ENCODE data around the gene BTBD6.

- TF ChIP-seq EZH2phosphoT487 (IDR thresholded peaks at IDR 0.05; ENCODE audit: unreplicated experiment) (no peak), POLR2AphosphoS5 (IDR thresholded peaks at IDR 0.05; ENCODE audit: low read depth) (no peak), CTCF (conservative IDR thresholded peaks at IDR 0.05; ENCODE audit: low read depth in 2 of 2) (no peak), CREB1 (CRISPR knock-in tag; IDR thresholded peaks at IDR 0.05; ENCODE audit: low read depth) (no peak), EZH2 (IDR thresholded peaks at IDR 0.05; ENCODE audit: low read depth, unreplicated experiment) (no peak), ZNF331 (CRISPR knock-in tag; IDR thresholded peaks at IDR 0.05; ENCODE audit: low read depth) (no peak), ZNF114 (CRISPR knock-in tag; IDR thresholded peaks at IDR 0.05) (no peak), REST (IDR thresholded peaks at IDR 0.05; ENCODE audit: unreplicated experiment) (no peak), JUNB (IDR thresholded peaks at IDR 0.05; ENCODE audit: unreplicated experiment) (no peak)
- TF ChIP-seq, protein P1, sequence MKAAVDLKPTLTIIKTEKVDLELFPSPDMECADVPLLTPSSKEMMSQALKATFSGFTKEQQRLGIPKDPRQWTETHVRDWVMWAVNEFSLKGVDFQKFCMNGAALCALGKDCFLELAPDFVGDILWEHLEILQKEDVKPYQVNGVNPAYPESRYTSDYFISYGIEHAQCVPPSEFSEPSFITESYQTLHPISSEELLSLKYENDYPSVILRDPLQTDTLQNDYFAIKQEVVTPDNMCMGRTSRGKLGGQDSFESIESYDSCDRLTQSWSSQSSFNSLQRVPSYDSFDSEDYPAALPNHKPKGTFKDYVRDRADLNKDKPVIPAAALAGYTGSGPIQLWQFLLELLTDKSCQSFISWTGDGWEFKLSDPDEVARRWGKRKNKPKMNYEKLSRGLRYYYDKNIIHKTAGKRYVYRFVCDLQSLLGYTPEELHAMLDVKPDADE (IDR thresholded peaks at IDR 0.05), result no peak
- TF ChIP-seq, protein P2, sequence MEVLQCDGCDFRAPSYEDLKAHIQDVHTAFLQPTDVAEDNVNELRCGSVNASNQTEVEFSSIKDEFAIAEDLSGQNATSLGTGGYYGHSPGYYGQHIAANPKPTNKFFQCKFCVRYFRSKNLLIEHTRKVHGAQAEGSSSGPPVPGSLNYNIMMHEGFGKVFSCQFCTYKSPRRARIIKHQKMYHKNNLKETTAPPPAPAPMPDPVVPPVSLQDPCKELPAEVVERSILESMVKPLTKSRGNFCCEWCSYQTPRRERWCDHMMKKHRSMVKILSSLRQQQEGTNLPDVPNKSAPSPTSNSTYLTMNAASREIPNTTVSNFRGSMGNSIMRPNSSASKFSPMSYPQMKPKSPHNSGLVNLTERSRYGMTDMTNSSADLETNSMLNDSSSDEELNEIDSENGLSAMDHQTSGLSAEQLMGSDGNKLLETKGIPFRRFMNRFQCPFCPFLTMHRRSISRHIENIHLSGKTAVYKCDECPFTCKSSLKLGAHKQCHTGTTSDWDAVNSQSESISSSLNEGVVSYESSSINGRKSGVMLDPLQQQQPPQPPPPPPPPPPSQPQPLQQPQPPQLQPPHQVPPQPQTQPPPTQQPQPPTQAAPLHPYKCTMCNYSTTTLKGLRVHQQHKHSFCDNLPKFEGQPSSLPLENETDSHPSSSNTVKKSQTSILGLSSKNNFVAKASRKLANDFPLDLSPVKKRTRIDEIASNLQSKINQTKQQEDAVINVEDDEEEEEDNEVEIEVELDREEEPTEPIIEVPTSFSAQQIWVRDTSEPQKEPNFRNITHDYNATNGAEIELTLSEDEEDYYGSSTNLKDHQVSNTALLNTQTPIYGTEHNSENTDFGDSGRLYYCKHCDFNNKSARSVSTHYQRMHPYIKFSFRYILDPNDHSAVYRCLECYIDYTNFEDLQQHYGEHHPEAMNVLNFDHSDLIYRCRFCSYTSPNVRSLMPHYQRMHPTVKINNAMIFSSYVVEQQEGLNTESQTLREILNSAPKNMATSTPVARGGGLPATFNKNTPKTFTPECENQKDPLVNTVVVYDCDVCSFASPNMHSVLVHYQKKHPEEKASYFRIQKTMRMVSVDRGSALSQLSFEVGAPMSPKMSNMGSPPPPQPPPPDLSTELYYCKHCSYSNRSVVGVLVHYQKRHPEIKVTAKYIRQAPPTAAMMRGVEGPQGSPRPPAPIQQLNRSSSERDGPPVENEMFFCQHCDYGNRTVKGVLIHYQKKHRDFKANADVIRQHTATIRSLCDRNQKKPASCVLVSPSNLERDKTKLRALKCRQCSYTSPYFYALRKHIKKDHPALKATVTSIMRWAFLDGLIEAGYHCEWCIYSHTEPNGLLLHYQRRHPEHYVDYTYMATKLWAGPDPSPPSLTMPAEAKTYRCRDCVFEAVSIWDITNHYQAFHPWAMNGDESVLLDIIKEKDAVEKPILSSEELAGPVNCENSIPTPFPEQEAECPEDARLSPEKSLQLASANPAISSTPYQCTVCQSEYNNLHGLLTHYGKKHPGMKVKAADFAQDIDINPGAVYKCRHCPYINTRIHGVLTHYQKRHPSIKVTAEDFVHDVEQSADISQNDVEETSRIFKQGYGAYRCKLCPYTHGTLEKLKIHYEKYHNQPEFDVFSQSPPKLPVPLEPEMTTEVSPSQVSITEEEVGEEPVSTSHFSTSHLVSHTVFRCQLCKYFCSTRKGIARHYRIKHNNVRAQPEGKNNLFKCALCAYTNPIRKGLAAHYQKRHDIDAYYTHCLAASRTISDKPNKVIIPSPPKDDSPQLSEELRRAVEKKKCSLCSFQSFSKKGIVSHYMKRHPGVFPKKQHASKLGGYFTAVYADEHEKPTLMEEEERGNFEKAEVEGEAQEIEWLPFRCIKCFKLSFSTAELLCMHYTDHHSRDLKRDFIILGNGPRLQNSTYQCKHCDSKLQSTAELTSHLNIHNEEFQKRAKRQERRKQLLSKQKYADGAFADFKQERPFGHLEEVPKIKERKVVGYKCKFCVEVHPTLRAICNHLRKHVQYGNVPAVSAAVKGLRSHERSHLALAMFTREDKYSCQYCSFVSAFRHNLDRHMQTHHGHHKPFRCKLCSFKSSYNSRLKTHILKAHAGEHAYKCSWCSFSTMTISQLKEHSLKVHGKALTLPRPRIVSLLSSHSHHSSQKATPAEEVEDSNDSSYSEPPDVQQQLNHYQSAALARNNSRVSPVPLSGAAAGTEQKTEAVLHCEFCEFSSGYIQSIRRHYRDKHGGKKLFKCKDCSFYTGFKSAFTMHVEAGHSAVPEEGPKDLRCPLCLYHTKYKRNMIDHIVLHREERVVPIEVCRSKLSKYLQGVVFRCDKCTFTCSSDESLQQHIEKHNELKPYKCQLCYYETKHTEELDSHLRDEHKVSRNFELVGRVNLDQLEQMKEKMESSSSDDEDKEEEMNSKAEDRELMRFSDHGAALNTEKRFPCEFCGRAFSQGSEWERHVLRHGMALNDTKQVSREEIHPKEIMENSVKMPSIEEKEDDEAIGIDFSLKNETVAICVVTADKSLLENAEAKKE (CRISPR knock-in tag; IDR thresholded peaks at IDR 0.05), result no peak
These were observed 1.3 kb upstream of the BTBD6 start for GRCh38 chr14:105247026-105247425.
